HG03439 (cell line): ENCODE results near the gene KLRC1.
"Not testable (repeated sequence)": the region's sequence is repeated elsewhere in the genome, so short reads cannot be mapped to it uniquely, and the experiment has no call there.

Source experiments
- ATAC-seq: cut with Tn5 transposase; IDR thresholded peaks from one replicate; pipeline ENCODE4 v1.9.1; 2021; ENCODE audit warnings: mild to moderate bottlenecking, moderate library complexity; ENCODE audit not compliant: unreplicated experiment

Gene KLRC1

GRCh38 chr12:10424260-10424899, 28.8 kb downstream of the KLRC1 start:
- ATAC-seq = not testable (repeated sequence)

GRCh38 chr12:10422159-10422558, 31.0 kb downstream of the KLRC1 start:
- not testable (repeated sequence) for ATAC-seq

- not testable (repeated sequence) for ATAC-seq
Observed at GRCh38 chr12:10420334-10420733, 32.8 kb downstream of the KLRC1 start, which contains the start of gene KLRC3. KLRC3 (minus strand) TSS chr12:10420595; CDS start chr12:10420550, 45 bp downstream.

GRCh38 chr12:10409392-10409791, 43.8 kb downstream of the KLRC1 start, which contains the start of gene KLRC4:
KLRC4 (minus strand) TSS chr12:10409757; CDS start chr12:10409575, 182 bp downstream.
- no peak for ATAC-seq

- no peak for ATAC-seq
Observed at GRCh38 chr12:10408842-10409241, 44.3 kb downstream of the KLRC1 start.

GRCh38 chr12:10406725-10407124, 46.5 kb downstream of the KLRC1 start:
- ATAC-seq = no peak

GRCh38 chr12:10405294-10405693, 47.9 kb downstream of the KLRC1 start:
- ATAC-seq = no peak

GRCh38 chr12:10404798-10405197, 48.4 kb downstream of the KLRC1 start:
- ATAC-seq = no peak

- ATAC-seq = no peak
Observed at GRCh38 chr12:10400829-10401228, 52.3 kb downstream of the KLRC1 start.

GRCh38 chr12:10398168-10398567, 55.0 kb downstream of the KLRC1 start:
- ATAC-seq = no peak

- no peak for ATAC-seq
Observed at GRCh38 chr12:10397296-10397695, 55.9 kb downstream of the KLRC1 start.

- not testable (repeated sequence) for ATAC-seq
Observed at GRCh38 chr12:10396176-10396575, 57.0 kb downstream of the KLRC1 start.
